Measurements from ENCODE around the gene SKAP1. TPM values are rescaled to one million over a fixed set of nuclear protein-coding genes. Genes with fewer than 3 reads are reported as not detected.
"Not testable (repeated sequence)": the region's sequence is repeated elsewhere in the genome, so short reads cannot be mapped to it uniquely, and the experiment has no call there.

The SKAP1 gene
- total RNA-seq, 1 experiment from 2014 or later: not detected

DNA sequence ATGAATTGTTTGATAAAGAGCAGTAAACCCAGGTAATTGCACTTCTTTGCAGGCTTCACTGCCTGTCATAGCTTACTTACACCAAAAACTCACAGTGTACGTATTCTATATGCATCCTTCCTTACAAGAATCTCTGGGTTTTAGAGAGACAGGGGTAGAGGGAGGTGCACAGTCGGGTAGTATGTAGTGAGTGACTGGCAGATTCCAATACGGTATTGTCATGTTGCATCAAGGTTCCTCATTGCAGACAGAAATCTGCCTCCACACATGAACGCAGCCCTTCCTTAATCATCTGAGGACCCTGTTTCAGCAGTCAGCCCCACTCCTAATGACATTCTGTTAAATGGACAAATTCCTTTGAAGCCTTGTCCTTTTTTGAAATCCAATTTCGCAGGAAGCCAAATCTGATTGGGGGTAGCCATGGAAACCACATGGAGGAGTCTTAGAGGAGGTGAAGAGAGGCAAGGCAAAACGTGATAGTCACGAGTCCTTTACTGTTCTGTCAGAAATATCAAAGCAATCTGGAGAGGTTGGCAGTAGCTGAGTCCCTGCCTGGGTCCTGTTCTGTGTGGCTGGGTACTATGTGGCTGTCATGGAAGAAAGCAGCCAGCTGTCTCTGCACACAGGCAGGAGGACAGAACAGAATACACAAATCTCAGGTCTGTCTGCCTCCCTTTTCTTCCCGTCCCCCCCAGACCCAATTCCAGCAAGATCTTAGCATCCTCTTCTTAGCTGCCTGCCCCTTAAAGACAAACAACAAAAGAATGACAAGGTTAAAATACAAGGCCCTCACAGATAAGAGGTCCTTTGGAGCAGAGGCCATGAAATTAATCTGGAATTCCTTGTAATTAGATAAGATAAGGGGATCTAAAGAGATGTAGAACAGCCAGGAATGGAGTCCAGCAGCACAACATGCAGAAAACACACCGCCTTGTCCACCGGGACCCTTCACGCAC, 3.1 kb upstream of the SKAP1 start:
- H3K36me3 ChIP-seq: no peaks in the 10 kb centered on the region
- no peak overlapping the region for H3K4me3 ChIP-seq
- no peaks in the 10 kb centered on the region for H3K27me3 ChIP-seq
- no peaks in the 10 kb centered on the region for H3K9me3 ChIP-seq
- DNase-seq: no peak

DNA sequence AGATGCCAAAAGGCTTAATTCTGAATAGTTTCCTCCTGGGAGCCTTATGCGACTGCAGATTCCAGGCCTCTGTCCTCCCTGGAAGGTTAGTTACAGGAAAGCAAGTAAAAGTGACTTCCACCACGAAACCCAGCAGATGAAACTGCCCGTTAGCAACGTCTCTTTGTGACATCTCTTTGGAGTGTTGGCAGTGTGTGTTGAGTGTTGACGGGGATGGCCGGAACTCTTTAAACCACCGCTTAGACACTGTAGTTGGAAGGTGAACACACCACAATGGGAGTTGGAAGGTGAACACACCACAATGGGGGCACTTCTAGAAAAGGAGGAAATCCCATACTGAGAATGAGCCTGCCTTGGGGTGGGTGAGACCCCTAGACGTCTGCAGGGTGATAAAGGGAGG, 858 bp downstream of the SKAP1 start:
- DNase-seq: no peak
- Histone ChIP-seq H3K4me3 (no peak overlapping the region), H3K36me3 (no peaks in the 10 kb centered on the region), H3K9me3 (no peaks in the 10 kb centered on the region), H3K27me3 (no peaks in the 10 kb centered on the region)

DNA sequence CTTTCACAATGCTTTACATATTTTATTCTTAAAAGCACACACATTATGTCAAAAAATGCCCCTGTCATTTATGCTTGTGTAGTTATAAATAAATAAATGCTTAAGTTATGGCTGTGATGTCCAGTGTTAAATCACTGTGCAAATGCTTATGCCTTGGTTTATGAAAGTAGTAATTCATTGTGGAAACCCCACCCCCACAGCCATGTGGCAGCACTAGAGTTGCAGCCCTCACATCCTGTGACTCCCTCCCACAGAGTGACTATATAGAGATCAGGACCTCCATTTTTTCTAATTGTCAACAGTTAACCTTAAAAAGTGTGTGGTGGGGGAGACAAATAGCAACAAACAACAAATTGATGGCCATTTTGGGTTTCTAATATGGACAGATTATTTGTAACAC, 2.4 kb downstream of the SKAP1 start:
- Histone ChIP-seq H3K27me3 (no peaks in the 10 kb centered on the region), H3K36me3 (no peaks in the 10 kb centered on the region), H3K9me3 (no peaks in the 10 kb centered on the region), H3K4me3 (no peak overlapping the region)
- no peak for DNase-seq

DNA sequence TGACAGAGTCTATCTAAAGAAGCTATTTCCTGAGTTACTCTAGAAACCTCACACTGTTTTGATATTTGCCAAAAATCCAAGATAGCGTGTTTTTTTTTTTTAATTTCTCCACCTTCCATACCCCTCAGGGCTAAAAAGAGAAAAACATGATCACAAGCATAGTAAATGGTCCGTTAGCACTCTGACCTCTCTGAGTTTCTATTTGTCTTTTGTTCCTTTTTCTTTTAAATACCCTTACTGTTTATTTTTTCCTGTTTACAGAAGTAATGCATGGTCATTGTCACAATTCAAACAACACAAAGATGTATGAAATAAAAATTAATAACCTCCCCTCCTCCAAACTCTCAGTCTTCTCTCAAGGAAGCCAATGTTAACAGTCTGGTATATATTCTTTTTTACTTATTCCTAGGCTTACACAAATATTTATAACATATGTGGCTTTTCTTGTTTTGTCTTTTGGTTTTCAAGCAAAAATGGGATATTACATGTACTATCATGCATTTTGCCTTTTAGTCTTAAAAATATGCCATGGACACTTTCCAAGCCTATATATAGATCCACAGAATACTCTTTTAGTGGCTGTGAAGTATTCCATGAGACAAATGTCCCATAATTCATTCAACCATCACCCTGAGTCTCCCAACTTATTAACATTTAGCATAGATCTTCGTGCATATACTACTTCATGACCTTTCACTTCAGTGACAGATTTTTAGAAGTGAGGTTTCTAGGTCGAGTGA, 3.1 kb downstream of the SKAP1 start:
- Histone ChIP-seq H3K27me3 (no peaks in the 10 kb centered on the region), H3K4me3 (no peak overlapping the region), H3K36me3 (no peaks in the 10 kb centered on the region), H3K9me3 (no peaks in the 10 kb centered on the region)
- DNase-seq: no peak

DNA sequence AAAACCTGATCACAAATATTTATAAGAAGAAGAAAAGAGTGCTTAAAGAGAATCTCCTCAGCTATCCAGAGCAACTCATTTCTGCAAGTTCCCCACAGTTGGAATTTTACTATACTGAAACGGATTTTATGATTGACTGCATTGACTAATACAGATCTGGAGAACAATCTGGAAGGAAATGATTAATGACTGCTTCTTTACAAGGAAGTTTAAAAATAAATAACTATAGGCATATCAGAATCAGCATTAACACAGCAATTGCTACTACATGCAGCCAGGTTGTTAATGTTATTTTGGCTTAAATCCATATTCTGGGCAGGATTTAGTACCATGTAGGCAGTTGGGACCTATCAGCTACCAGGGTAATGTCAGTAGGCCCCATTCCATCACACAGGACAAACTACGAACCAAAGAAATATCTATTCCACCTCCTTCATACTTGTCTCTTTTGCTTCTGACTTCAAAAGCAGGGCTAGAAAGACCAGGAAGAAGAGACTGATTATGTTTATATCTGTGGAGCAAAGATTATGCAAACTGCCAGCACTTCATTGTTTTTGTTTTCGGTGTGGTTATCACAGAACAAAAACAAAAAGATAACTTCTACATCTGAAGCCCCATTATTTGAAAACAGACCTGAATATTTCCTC, 3.9 kb downstream of the SKAP1 start:
- Histone ChIP-seq H3K4me3 (no peak overlapping the region), H3K36me3 (no peaks in the 10 kb centered on the region), H3K9me3 (no peaks in the 10 kb centered on the region), H3K27me3 (no peaks in the 10 kb centered on the region)
- no peak for DNase-seq

GRCh38 chr17:48422060-48422459, 8.0 kb downstream of the SKAP1 start:
- H3K9me3 ChIP-seq, H3K4me3 ChIP-seq, H3K27me3 ChIP-seq, H3K36me3 ChIP-seq, DNase-seq: not testable (repeated sequence)

GRCh38 chr17:48420823-48421222, 9.2 kb downstream of the SKAP1 start:
- no peak for DNase-seq
- H3K27me3 ChIP-seq: no peaks in the 10 kb centered on the region
- H3K9me3 ChIP-seq: no peaks in the 10 kb centered on the region
- H3K4me3 ChIP-seq: no peak overlapping the region
- no peaks in the 10 kb centered on the region for H3K36me3 ChIP-seq

DNA sequence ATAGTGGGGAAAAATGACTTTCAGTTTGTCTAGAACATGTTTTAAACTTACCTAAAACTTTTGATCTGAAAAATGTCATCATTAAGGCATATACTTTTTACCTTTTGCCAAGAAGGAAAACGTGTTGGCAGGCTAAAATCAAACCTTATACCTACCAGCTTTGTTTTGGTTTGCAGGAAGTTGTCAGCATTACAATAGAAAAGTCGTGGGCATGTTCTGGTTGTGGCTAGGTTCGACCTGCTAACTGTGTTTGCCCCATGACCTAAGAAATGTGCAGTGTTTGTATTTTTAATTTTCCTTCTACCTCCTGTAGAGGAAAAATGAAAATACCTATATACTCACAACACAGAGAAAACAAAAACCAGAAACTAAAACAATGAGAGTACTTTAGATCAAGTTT, 13.0 kb downstream of the SKAP1 start:
- Histone ChIP-seq H3K4me3 (no peak overlapping the region), H3K27me3 (no peaks in the 10 kb centered on the region), H3K36me3 (no peaks in the 10 kb centered on the region), H3K9me3 (no peaks in the 10 kb centered on the region)
- DNase-seq: no peak

DNA sequence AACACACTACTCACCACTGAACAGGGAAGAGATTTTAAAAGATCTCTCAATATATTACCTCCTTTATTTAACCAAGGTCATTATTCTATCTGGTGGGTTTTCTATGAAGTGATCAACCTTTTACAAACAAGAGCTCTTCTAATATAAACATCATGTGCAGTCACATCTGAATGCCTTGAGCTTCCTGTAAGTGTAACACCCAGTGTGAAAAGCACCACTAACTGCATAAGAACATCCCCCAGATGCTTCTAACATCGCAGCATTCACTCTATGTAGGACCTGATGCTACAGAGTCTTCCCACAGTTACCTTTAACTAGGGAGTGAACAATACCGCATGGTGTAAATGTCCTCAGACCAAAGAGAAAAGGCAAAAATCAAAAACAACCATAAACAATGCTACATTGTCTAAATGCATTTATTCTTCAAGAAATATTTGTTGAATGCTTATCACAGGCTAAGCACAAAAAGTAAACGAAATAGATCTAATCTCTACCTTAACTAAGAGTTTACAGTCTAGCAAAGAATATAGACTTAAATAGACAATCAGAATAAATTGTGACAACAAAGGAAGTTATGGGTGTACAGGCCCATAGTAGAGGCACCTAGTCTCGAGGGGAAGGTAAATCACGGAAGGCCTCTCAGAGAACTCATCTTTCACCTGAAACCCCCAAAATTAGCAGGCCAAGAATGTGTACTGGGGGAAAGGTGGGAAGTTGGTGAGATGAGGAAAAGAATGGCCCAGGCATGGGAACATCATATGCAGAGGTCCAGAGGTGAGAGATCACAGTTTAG, 16.2 kb downstream of the SKAP1 start:
- H3K27me3 ChIP-seq: no peaks in the 10 kb centered on the region
- H3K36me3 ChIP-seq: no peaks in the 10 kb centered on the region

DNA sequence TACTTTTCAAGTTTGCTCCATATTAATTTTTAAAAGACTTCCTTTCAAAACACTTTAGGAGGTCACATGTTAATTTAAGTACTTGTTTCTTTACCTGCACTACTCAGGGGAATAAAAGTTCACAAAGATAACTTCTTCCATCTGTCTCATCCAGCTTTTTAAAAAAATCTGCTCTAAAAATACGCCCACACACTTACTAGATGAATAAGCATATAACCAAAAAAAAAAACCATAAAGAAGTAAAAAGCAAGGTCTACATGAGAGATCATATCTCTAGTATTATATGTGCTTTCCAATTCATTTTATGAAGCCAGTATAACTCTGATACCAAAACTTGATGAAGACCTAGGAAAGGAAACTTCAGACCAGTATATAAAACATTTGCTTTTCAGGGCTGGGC, 17.2 kb downstream of the SKAP1 start:
- Histone ChIP-seq H3K9me3 (no peaks in the 10 kb centered on the region), H3K27me3 (no peaks in the 10 kb centered on the region), H3K36me3 (no peaks in the 10 kb centered on the region), H3K4me3 (no peak overlapping the region)
- DNase-seq: no peak

More for the DNA sequence above, 16.2 kb downstream of the SKAP1 start:
- H3K4me3 ChIP-seq: no peak overlapping the region
- DNase-seq: no peak
- H3K9me3 ChIP-seq: no peaks in the 10 kb centered on the region

DNA sequence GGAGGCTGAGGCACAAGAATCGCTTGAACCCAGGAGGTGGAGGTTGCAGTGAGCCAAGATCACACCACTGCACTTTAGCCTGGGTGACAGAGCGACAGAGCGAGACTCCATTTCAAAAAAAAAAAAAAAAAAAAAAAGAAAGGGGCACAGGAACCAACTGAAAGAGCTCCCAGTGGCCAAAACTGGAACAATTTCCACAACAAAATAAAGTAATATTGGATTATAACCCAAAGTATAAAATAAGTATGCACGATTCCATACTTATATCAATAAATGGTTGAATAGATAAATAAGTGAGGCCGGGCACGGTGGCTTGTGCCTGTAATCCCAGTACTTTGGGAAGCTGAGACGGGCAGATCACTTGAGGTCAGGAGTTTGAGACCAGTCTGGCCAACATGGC, 19.2 kb downstream of the SKAP1 start:
- H3K9me3 ChIP-seq, DNase-seq, H3K36me3 ChIP-seq, H3K4me3 ChIP-seq, H3K27me3 ChIP-seq: not testable (repeated sequence)

DNA sequence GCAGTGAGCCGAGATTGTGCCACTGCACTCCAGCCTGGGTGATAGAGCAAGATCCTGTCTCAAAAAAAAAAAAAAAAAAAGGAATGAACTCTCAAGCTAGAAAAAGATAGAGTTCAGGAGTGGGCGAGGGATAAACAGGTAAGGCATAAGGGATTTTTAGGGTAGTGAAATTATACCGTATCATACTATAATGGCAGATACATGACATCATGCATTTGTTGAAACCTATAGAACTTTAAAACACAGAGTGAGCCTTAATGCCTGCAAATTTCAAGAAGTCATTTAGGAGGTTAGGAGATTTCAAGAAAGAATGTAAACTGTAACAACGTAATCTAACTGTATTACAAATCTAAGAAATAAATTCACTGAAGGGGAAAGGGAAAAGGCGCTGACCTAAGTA, 20.4 kb downstream of the SKAP1 start:
- Histone ChIP-seq H3K36me3 (no peaks in the 10 kb centered on the region), H3K9me3 (no peaks in the 10 kb centered on the region), H3K4me3 (no peak overlapping the region), H3K27me3 (no peaks in the 10 kb centered on the region)
- no peak for DNase-seq

DNA sequence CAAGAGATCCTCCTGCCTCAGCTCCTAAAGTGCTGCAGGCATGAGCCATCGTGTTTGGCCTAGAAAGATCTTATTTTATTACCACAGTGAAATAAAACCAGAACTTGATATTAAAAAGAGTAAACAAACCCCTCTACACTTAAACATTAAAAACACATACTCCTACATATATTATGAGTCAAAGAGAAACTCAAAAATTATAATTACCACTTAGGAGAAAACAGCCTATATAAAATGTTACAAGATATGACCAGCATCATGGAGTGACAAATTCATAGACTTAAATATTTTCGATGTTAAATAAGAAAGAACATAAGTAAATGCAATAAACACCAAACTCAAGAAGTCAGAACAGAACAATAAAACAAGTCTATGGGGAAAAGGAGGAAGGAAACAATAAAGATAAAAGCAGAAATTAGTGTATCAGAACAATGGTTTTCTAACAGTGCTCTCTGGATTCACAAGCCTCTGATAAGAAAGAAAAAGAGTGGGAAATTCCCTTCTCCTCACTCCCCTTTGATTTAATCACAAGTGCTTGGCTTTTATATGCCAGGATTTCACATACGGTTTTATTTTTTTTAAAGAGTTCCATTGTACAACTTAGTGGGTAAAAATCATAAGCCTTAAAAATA, 23.0 kb downstream of the SKAP1 start:
- DNase-seq: no peak
- Histone ChIP-seq H3K36me3 (no peaks in the 10 kb centered on the region), H3K27me3 (no peaks in the 10 kb centered on the region), H3K9me3 (no peaks in the 10 kb centered on the region), H3K4me3 (no peak overlapping the region)

DNA sequence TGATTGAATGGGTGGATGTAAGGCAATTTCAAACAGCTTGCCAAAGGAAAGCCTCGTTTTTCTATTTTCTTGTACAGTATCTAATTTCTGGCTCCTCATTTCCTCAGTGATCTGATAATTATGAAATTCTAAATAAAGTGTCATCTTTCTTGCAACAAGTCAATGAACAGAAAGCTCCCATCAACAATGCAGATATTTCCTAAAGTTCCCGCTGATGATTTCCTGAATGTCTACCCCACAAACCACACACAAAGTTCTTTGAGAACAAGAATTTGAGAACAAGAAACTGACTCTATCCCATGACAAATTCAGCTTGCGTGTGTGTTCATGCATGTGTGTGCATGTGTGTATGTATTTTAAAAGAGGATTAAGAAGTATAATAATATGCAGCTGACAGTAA, 35.2 kb downstream of the SKAP1 start:
- no peak for DNase-seq
- Histone ChIP-seq H3K9me3 (no peaks in the 10 kb centered on the region), H3K27me3 (no peaks in the 10 kb centered on the region), H3K4me3 (no peak overlapping the region), H3K36me3 (no peaks in the 10 kb centered on the region)

DNA sequence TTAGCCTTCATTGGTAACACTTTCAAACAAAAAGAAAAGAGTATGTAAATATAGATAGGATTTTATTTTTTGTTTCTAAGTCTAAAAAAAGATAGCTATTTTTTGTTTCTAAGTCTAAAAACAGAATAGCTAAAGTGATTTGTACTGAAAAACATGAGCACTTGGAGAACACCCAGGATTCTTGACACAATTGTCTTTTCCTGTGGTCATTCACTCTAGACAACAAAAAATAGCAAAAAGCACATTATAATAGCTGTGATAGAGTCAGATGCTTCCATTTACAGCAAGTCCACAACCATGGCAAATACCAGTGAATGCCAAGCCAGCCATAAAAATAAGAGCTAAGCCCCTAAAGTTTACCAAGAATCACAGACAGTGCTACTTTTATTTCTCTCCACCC, 36.7 kb downstream of the SKAP1 start:
- Histone ChIP-seq H3K27me3 (no peaks in the 10 kb centered on the region), H3K4me3 (no peak overlapping the region), H3K9me3 (no peaks in the 10 kb centered on the region), H3K36me3 (no peaks in the 10 kb centered on the region)
- no peak for DNase-seq

GRCh38 chr17:48392857-48393256, 37.2 kb downstream of the SKAP1 start:
- peak; percentile 13 for DNase-seq
- Histone ChIP-seq H3K4me3 (no peak overlapping the region), H3K27me3 (no peaks in the 10 kb centered on the region)

More at GRCh38 chr17:48392857-48393256, 37.2 kb downstream of the SKAP1 start:
- Histone ChIP-seq H3K36me3 (no peaks in the 10 kb centered on the region), H3K9me3 (no peaks in the 10 kb centered on the region)

Data from MG63 (cell line).